Stimulated activated CD8-positive, alpha-beta memory T cell treated with anti-CD3 and anti-CD28 coated beads, Interleukin-4, amount 100 ng/mL, for 48 hours (primary cell): ENCODE data around the gene PILRA.

Source experiments
- DNase-seq: peaks from one replicate; pipeline ENCODE4 v3.0.0-alpha.2; 2020

PILRA gene

DNA sequence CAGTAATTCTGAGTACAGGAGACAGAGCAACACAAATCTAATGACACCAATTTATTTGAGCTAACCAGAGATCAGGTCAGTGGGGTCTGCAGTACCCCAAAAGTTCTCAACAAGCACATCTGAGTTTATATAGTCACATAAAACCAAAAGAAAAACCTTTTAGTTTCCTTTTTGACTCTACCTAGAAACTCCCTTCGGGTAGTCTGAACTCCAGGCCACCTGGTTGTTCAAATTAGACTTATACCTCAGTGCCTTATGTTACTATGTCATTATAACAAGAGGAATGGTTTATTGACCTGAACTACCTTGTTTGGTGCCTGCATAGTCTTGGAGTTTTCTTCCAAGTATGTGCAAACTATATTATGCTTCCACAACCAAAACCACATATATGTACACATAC, 40.6 kb downstream of the PILRA start:
- no peak for DNase-seq

DNA sequence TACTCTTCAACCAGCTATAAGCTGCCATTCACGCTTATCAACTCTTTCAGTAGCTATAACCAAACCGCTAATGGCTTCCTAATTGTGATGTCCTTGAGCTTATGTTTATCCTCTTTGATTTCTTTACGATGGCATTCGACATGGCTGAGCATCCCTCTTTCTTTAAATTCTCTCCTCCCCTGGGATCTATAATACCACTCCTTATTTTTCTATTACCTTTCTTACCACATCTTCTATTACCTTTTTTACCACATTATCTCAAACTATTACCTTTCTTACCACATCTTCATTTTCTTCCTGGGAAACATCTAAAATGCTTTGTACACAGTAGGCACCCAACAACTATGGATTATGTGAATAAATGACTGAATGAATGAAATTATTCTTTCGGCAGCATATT, 42.2 kb downstream of the PILRA start:
- DNase-seq = no peak

DNA sequence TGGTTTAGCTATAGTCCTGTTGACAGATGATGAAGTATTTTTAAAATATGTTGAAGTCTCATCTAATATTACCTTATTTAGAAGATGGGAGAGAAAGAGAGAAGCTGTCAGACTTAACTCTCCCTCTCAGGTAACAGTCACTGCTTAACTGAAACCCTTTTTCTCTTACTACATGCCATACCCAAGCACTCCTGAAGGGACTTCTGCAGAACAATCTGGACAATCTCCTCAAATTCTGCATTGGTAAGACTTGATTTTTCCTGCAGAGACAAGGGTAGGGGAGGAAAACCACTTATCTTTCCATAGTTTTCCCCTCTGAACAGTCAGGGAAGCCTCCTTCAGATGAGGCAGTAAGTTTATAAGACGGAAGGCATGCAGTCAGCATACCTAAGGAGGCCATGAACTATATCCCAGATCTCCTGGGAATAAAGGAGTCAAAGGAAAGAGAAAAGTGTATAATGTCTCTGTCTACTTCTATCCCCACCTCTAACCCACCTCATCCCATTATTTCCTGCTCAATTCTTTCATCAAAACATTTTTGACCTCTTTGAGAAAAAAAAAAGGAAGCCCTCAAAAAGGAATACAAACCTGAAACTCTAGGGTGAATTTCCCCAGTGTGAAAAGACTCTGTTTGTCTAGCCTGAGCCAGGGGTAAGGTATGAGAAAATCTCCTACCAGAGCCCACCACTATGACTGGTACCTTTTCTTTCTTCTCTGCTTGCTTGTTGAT, 45.8 kb downstream of the PILRA start:
- DNase-seq = no peak

DNA sequence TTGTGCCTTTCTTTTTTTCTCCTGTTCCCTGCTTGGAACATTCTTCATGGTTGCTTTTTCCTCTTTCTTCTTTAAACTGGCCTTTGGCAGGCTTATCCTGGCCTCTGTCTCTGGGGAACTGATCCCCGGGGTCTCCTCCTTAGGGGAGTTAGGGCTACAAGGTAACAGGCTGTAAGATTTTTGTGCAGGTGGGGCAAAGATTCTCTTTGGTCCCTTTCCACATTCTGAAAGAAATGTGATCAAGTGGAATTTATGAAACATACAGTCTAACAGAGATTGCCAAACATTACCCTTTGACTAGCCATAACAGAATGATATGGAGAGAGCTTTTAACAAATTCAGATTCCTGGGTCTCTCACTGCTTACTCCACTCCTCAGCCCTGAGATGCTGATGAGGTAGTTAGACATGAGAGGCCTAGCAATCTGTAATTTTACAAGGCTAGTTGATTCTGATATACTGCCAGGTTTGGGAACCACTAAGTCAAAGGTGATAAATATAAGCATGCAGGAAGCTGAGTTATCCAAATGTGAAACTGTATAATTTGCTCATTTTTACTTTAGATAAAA, 46.5 kb downstream of the PILRA start:
- DNase-seq = no peak

DNA sequence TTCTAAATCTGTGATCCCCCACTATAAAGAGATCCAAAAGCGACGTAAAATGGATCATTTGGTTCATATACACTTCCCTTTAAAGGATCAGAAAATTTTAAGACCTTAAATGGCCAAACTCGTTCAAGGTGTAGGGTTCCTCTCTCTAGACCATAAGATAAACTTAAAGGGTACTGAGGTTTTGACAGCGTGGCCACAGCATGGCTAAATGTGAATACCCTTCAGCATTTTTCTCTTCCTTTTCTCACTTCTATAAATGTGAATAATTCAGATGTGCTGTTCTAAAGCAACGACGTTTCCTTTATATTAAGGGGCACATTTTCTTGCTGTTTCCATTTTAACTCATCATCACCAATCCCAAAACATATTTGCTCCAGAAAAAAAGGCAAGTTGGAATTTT, 50.0 kb downstream of the PILRA start:
- DNase-seq = no peak

DNA sequence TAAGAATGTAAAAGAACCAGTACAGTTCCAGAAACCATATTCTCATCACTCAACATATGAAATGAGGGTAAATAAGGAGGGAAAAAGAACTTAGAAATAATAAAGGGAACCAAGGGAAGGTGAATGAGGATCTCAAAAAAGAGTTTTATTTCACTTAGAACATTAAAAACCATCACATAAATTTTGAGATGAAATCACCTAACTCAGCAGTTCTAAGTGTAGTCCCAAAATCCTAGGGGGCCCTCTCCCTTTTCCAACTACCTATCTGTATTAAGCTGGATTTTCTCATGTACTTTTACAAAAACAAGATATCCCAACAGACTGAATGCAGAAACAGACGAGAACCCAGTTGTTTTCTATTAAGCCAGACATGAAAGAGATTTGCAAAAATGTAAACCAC, 52.1 kb downstream of the PILRA start:
- no peak for DNase-seq

DNA sequence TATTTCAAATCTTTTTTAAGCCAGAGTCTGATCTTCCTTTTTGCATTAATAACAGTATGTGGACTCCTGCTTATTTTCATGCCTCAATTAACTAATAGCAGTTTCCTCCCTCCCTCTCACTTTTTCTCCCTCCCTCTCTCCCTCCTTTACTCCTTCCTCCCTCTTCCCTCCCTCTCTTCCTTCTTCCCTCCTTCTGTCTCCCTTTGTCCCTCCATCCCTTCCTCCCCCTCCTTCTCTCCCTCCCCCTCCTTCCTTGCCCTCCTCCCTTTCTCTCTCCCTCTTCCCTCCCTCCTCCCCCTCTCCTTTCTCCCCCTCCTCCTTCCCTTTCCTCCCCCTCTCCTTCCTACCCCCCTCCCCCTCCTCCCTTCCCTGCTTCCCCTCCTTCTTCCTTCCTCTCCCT, 53.2 kb downstream of the PILRA start:
- no peak for DNase-seq

DNA sequence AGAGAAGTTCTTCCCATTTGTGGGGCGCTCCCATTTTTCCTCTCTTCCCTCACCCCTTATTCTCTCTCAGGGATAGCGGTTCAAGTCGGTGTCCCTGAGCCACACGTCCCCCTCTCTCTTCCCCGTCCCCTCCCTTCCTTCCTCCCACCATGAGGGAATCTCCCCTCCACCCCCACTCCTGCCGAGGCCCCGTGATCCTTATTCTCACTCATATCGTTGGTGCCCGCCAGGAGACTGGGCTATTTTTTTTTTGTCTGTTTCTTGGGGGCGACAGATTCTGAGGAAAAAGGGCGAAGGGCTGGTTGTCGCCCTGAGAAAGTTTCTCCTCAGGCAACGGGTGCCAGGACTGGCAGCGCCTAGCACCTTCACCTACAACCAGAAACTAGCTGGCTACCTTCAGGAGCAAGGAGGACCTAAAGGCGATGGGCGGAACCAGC, 54.5 kb downstream of the PILRA start:
- DNase-seq = no peak

DNA sequence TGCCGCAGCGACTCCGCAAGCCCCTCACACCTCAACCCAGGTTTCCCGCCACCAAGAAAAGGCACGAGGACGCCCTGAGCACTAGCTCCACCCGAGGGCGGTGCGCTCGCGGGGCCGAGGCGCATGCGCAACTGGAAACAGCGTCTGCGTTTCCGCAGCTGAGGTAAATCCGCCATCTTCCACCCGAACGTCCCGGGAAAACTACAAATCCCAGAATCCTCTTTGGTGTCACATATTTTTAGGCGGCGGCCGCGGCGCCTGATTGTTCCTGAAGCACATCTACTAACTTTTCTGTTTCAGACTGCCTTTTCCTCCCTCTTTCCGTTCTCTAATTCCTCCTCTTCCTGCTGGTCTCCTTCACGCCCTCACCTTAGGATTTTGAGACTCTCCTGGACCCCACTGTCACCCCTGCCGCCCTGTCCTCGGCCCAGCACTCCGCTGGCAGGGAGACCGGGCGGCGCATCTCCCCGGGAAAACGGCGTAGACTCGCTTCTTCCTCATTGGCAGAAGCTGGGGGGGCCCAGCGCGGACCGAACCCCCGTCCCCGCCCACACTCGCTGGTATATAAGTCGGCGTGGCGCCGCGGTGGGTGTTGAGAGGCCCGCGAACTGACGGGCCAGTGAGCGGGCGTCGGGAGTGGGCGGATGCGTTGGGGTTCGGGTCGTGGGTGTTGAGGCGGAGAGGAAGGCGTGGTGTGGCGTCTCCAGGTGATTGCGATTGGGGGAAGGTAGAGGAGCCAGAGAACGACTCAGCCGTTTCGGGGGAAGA, 55.1 kb downstream of the PILRA start, which contains the start of gene ZCWPW1:
ZCWPW1 (minus strand) TSS at position 505 of the 768 bp plus-strand sequence. CDS start 8,054 bp downstream, outside the sequence.
- peak; percentile 99 for DNase-seq

DNA sequence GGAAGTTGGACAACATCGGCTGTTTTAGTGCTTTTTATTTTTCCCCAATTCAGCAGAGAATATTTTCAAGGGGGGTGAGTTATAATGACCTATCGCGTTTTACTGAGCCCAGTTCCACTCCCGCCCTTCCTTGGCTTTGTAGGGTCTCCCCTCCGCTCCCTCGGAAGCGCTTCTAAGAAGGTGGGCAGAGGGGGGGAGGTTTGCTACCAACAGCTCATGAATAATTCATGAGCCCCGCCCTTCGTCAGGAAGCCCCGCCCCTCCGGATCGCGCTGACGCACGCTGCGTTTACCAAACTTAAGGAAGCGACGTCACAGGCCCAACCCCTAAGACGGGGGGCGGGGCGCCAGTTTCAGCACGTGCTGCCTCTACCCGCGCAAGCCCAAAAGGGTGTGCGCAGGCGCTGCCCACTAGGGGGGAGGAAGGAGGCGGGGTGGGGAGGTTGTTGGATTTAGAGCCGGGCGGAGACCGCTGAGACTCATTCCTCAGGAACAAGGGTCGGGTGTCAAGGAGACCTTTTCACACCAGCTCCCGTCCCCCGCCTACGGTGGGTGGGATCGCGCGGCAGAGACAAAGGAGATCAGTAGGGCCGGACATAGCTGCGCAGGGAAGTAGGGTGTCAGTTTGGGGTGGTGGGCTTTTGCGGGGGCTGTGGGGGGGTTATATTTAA, 55.8 kb downstream of the PILRA start:
- DNase-seq = peak; percentile 100

DNA sequence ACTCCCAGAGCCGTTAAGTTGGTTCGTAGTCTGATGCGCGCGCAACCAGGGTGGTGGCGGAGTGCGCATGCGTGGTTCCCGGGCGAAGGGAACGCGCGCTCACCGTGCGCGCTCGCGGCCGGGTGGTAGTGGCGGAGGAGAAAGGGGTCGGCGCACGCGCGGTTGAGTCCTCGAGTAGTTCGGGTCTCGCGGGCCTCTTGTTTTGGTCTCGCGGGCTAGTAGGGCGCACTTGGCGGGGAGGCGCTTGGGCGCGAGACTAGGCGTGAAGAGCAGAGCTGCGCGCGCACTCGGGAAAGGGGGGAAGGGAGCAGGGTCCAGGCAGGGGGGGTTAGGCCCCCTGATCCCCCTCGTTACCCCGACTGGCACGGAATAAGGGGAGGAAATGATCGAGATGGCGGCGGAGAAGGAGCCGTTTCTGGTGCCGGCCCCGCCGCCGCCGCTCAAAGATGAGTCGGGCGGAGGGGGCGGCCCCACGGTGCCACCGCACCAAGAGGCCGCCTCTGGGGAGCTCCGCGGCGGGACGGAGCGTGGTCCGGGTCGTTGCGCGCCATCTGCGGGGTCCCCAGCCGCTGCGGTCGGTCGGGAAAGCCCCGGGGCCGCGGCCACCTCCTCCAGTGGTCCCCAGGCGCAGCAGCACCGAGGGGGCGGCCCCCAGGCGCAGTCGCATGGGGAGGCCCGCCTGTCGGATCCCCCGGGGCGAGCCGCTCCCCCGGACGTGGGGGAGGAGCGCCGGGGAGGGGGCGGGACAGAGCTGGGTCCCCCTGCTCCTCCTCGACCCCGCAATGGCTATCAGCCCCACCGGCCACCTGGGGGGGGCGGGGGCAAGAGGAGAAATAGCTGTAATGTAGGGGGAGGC, 56.6 kb downstream of the PILRA start, which contains the start of gene MEPCE:
MEPCE (plus strand) TSS at position 195 of the 856 bp plus-strand sequence; CDS start at position 383, 188 bp downstream.
- peak; percentile 99 for DNase-seq

DNA sequence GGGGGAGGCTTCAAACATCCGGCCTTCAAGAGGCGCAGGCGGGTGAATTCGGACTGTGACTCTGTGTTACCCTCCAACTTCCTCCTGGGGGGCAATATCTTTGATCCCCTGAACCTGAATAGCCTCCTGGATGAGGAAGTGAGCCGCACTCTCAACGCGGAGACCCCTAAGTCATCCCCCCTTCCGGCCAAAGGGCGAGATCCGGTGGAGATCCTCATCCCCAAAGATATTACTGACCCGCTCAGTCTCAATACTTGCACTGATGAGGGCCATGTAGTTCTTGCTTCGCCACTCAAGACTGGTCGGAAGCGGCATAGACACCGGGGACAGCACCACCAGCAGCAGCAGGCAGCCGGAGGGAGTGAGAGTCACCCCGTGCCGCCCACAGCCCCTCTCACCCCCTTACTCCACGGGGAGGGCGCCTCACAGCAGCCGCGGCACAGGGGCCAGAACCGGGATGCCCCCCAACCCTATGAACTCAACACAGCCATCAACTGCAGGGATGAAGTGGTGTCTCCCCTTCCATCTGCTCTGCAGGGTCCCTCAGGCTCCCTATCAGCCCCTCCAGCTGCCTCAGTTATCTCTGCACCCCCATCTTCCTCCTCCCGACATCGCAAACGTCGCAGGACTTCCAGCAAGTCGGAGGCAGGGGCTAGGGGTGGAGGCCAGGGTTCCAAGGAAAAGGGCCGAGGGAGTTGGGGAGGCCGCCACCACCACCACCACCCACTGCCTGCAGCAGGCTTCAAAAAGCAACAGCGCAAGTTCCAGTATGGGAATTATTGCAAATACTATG, 57.4 kb downstream of the PILRA start:
- peak; percentile 59 for DNase-seq

DNA sequence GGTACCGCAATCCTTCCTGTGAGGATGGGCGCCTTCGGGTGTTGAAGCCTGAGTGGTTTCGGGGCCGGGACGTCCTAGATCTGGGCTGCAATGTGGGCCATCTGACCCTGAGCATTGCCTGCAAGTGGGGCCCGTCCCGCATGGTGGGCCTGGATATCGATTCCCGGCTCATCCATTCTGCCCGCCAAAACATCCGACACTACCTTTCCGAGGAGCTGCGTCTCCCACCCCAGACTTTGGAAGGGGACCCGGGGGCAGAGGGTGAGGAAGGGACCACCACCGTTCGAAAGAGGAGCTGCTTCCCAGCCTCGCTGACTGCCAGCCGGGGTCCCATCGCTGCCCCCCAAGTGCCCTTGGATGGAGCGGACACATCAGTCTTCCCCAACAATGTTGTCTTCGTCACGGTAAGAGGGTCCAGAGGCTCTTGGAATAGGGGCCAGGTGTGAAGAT, 58.0 kb downstream of the PILRA start:
- DNase-seq = no peak

DNA sequence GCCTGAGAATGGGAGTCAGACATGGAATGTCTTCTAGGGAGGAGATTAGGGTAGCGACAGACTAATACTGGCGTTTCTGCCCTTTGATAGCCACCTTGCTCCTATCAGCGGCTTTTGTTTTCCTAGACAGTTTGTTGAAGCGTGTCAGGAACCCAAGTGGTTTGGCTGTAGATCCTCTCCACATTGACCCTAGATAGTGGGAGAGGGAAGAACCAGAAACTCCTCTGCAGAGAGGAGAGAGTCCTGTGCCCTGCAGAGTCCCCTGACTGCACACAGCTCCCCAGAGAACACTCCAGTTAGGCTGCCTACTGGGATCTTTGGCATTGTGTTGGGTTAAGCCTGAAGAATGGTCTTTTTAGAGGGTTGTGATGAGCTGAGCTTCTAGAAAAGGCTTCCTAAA, 58.8 kb downstream of the PILRA start:
- DNase-seq = no peak

DNA sequence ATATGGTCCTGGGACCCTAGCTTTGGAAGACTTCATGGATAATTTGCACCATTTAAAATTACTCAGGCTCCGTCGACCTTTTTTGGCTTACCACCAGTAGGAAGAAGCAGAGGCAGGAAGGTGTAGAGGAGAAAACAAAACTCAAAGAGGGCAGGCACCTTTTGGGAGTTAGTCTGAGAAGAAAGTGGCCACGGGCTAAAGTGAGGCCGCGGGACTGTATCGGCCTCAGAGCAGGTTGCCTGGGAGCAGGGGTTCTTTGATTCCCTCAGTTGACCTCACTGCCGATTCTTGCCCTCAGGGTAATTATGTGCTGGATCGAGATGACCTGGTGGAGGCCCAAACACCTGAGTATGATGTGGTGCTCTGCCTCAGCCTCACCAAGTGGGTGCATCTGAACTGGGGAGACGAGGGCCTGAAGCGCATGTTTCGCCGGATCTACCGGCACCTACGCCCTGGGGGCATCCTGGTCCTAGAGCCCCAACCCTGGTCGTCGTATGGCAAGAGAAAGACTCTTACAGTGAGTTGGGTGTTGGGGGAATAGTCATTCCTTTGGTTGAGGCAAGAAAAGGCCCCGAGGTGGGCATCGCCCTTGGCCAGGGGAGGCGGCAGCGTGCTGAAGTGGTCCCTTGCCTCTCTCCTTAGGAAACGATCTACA, 59.5 kb downstream of the PILRA start:
- no peak for DNase-seq

DNA sequence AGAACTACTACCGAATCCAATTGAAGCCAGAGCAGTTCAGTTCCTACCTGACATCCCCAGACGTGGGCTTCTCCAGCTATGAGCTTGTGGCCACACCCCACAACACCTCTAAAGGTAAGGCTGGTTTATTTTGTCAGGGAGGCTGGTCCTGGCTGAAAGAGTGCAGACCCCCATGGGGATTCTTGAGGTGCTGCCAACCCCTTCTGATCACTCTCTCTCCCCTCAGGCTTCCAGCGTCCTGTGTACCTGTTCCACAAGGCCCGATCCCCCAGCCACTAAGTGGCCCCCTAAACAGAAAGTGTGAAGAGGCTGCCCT, 59.9 kb downstream of the PILRA start:
- no peak for DNase-seq

DNA sequence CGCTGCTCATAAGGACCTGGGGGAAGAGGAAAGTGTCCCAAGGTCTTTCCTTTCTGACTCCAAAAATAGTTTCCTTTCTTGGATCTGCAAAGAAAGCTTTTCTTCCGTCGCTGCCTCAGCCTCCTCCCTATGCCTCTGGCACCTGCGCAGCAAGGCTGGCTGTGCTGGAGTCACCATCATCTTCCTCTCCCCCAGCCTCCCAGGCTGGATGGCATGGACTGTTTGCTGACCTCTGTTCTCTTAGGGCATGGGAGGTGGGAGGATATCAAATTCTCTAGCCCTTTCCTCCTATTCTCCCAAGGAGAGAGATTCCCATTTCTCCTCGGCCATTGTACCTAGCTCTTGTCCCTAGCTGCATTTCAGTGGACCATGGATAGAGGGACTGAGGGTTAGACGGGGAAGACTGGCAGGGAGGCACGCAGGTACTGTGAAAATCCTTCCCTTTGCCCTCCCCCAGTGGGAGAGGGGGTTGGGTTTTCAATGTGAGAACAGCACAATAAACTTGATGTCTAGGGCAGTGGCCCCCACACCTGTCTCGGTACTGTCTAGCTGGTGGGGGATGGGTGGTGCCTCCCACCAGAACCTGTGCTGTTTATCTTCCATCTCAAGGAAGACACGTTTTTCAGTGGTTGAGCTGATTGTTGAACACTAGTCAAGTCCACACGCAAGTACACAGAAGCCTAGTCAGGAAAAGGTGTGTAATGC, 60.5 kb downstream of the PILRA start:
- no peak for DNase-seq

DNA sequence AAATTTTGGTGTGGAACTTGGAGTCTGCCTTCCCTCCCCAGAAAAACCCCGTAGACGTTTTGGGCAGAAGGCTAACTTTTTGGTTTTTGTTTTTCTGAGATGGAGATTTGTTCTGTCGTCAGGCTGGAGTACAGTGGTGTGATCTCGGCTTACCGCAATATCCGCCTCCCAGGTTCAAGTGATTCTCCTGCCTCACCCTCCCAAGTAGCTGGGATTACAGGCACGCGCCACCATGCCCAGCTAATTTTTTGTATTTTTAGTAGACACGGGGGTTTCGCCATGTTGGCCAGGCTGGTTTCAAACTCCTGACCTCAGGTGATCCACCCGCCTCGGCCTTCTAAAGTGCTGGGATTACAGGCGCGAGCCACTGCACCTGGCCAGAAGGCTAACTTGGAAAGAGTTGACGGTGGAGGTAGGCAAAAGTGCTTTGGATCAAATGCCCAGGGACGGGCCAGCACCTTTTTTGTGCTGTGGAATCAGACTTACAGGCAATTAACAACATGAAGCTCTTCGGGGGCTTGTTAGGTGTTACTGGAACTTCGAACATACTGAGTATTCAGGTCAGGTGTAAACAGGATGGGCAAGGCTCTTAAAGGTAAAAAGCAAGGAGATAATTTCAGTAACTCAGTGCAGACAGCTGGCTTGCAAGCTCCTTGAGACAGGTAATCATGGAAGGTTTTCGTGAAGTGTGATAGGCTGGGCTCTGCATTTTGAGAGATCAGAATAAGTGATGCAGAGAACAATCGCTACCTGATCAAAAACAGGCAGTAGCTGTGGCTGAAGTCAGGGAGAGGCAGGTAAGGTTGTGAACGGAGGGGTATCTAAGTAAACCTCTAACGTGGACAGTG, 61.2 kb downstream of the PILRA start:
- no peak for DNase-seq
